Inflammatory macrophage (primary cell): ENCODE results near the gene SPEN.
A peak's percentile ranks its signal among the peaks of the same experiment; 100 is the strongest.
"Not testable (repeated sequence)": the region's sequence is repeated elsewhere in the genome, so short reads cannot be mapped to it uniquely, and the experiment has no call there.

ENCODE experiments used
- DNase-seq, 2 donors: peaks; one replicate each; pipeline ENCODE4 v3.0.0-alpha.2; 2020 to 2022

SPEN gene

DNA sequence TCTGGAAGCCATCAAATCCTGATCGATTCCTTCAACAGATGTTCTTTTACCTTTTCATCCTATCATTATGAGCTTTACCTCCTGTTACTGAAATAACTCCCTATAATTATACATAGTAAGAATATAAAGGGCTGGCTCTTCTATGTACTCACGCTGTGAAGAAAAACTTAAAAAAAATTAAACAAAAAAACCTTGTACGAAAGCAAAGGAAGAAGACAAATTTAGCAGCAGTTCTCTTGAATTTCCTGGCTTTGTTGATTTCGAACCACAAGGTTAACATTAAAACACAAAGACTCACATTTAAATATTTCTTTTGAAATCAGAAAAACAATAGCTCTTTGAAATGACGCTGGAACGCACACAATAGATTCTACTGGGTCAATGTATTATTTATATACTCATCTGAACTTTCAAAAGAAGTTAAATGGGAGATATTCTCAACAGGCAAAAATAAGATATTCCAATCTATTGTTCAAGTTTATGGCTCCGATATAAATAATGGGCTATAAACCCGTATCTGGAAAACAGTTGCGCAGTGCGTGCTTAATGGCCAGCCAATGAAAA, 13.6 kb upstream of the SPEN start:
- DNase-seq: no peak

DNA sequence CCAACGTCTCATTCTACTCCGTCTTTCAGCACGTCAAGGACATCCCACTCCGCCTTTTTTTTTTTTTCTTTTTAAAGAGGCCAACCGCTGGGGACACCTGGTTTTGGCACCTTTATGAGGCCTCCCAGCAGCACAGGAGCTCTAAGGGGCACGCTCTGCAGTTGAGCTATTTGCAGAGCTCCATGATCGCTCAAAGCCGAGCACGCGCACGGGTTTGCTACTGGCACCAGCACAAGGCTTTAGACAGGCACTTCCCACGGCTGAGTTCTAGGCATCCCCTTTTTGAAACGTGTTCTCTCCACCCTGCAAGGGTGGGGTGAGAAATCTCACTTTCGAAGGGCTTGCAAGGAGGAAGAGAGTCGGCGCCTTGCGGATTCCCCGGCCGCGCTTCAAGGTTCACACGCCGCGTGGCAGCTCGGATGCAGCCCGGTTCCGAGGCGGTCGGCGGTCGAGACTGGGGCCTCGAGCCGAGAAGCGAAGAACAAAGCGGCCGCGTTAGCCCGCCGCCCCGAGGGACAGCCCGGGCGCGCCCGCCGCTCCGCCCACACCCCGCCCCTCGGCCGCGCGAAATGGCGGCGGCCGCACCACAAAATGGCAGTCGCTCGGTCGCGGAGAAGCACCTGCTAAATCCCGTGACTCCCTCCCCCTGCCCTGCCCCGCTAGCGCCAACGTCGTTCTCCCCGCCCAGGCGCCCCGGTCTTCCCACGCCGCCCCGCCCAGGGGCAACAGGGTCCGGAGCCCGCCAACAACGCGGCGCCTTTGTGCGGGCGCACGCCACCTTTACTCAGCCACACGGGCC, 12.9 kb upstream of the SPEN start:
- DNase-seq: peak; percentile 87 to 93

DNA sequence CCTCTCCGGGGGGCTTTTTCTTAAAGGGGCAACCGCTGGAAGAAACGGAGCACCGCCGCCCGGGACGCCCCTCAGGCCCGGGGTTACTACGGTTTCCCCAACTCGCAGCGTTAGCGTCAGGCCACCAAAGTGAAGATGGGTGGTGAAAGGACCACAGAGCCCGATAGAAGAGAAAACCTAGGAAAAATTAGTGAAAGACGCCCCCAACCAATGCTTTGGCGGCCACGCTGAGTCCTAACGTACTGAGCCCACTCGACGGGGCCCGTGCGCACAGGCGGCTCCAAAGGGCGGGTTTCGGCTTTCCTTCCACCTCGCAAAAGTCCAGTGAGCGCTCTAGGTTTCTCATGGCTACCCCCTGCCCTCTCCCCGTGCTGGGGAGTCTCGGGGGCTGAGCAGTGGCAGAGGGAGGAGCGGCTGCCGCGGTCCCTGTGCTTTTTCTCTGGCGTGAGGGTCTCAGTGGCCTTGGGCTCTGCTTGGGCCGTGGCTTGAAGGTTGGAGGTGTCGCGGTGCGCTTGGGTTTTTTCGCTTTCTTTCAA, 12.2 kb upstream of the SPEN start:
- peak in 1 of 2 donors; percentile 43 for DNase-seq

DNA sequence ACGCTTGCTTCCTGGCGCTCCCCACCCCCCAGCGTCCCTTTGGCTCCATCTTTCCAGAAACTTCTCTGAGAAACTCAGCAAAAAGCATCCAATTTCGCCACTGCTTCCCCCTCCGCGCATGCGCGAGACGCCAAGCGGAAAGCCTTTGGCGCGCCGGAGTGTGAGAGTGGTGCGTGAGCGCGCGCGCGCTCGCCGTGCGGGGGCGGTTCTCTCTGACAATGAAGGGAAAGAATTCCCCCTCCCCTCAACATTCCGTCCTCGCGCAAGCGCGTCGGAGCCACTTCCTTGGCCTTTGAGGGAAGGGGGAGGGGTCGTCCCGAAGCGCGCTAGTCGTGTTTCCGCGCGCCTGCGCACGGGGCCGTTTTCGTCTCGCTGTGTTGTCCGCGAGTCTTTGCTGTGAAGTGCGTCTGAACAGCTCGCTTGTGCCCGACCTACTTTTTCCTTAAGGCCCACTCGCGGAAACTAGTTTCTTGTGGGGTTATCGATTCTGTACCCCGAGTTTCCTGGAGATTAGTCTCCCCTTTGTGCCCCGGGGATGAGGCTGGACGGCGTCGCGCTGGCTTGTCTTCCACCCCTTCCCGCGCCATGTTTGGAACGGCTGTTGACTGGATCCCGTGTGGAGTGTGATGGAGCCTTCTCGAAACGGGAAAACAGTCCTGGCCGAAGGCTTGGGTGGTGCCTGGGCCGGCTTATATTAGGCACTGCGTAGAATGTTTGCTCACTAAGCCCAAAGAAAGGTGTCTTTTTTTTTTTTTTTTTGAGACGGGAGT, 11.6 kb upstream of the SPEN start:
- peak; percentile 100 for DNase-seq

DNA sequence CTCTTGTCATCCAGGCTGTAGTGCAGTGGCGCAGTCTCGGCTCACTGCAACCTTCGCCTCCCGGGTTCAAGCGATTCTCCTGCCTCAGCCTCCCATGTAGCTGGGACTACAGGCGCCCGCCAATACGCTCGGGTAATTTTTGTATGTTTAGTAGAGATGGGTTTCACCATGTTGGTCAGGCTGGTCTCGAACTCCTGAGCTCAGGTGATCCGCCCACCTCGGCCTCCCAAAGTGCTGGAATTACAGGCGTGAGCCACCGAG, 11.1 kb upstream of the SPEN start:
- not testable (repeated sequence) for DNase-seq

DNA sequence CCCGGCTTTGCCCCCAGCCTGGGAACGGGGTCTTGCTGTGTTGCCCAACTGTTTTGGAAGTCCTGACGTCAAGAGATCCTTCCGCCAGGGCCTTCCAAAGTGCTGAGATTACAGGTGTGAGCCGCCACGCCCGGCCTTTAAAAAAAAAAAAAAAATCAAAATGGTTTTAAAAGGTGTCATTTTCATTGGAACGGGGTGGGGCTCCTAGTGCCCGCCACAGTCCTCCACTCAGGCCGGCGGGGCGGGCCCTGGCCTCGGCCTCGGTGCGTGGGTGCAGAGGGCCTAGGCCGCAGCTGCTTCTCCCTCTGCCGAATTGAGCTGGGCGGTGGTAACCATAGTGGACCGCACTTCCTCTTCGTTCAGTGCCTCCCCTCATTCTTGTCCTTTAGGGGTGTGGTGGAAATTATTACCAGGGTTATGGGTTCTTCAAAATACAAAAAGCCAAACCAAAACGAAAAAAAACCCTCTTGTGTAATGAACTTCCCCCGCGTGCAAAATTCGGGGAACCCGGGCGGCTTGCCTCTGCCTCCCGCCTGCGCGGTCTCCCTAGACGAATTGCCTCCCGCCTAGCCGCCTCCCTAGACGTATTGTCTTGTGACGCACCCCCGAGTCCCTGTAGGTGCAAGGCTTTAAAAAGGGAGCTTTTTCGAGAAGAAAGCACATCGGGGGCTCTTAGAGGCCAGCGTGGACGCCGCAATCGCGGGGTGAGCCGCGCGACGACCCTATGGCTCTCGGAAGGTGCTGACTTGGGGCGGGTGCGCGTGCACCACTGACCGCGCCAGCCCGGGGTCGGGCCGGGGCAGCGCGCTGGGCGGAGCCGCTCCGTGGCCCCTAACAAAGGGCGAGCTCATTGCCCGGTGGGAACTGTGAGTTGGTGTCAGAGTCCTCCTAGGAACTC, 10.5 kb upstream of the SPEN start:
- DNase-seq: peak; percentile 97 to 99

DNA sequence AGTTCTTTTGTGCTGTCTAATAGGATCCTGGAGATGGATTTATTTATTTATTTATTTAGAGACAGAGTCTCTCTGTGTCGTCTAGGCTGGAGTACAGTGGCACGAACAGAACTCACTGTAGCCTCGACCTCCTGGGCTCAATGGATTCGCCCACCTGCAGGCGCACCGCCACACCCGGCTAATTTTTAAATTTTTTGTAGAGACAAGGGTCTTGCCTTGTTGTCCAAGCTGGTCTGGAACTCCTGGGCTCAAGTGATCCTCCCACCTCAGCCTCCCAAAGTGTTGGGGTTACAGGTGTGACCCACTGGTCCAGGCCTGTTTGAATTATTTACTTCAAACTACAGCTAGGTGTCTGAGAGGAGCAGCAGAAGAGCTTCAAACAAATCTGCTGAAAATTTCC, 9.6 kb upstream of the SPEN start:
- DNase-seq: no peak

DNA sequence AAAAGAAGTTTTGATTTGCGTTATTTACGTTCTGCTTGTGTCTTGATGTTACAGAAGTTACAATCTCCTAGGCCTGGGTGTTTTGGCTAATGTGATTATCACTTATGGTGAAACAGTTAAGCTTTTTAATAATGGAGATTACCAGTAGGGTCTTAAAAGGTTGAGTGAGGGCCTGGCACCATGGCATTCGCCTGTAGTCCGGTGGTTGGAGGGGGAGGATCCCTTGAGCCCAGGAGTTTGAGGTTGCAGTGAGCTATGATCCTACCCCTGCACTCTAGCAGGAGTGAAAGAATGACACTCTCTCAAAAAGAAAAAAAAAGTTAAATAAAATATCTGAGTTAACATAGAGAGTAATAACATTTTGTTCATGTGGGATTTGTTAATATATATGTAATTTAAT, 8.8 kb upstream of the SPEN start:
- DNase-seq: no peak

DNA sequence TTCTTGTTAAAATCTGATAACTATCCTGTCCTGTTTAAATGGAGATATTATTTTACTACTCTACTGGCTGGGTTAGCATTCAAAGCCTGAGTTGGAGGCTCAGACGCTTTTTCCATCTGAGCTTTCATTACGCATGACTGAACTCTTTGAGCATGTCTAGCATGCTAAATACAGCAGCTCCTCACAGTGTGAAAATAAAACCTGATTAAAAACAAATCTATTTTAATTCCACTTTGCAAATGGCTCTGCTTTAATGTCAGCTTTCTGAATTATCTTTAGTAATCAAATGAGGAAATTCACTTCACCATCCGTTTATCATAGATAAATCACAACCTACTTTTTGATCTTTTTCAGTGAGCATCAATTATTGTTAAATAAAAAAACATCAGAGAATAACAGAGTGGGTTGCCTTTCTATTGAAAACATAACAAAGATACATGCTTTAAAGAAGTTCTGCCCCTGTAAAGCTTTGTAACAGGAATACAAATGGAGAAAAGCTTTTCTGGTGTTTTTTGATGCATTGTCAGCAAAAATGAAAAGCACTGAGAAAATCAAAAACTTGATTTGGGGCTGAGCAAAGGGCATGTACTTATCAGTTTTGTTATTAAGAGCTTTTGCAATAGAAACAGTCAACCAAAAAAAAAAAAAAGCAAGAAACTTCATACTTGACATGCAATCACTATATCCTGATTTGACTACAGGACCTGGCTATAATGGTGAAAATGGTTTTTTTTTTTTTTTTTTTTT, 3.5 kb upstream of the SPEN start:
- DNase-seq: no peak

DNA sequence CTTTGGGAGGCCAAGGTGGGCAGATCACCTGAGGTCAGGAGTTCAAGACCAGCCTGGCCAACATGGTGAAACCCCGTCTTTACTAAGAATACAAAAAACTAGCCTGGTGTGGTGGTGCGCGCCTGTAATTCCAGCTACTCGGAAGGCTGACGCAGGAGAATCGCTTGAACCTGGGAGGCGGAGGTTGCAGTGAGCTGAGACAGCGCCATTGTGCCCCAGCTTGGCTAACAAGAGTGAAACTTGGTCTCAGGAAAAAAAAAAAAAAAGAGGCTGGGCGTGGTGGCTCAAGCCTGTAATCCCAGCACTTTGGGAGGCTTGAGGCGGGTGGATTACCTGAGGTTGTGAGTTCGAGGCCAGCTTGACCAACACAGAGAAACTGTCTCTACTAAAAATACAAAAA, 1.5 kb upstream of the SPEN start:
- DNase-seq: not testable (repeated sequence)

DNA sequence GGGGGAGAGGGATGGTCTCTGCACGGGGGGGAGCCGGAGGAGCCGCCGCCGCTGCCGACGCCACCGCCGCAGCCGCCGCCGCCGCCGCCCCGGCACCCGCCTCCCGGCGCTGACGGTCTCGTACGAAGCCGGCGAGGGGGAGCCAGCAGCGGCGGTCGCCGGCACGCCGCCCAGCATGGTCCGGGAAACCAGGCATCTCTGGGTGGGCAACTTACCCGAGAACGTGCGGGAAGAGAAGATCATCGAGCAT, 311 bp downstream of the SPEN start:
- no peak for DNase-seq

DNA sequence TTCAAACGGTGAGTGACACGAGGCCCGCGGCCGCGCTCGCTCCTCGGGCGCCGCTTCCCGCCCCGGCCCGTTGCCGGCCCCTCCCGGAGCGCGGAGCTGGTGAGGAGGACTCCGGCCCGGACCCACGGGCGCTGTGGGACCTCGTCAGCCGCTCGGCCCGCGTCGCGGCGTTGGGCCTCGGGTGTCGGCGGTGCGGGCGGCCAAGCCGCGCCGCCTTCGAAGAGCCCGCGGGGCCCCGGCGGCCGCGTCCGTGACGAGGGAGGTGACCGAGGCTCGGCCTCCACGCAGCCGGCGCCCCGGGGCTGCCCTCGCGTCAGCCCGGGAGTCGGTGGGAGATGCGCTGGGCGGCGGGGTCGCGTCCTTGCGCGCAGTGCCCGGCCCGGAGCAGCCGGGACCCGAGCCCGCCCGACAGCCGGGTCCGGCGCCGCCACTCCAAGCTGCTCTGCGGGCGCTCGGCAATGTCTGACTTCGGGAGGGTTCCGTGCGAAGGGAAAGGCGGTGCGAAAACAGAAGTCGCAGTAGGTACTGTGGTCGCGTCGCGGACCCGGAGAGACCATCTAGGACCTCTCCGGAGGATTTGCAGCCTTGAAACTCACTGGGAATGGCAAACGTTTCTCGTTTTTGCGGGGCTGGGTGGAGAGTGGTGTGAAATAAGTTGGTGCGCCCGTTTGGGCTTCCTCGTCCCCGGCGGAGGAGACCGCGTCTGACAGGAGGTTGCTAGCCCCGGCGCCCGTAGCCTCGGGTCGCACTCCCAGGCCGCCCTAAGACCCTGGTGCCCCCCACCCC, 829 bp downstream of the SPEN start:
- DNase-seq: peak; percentile 41 to 62

DNA sequence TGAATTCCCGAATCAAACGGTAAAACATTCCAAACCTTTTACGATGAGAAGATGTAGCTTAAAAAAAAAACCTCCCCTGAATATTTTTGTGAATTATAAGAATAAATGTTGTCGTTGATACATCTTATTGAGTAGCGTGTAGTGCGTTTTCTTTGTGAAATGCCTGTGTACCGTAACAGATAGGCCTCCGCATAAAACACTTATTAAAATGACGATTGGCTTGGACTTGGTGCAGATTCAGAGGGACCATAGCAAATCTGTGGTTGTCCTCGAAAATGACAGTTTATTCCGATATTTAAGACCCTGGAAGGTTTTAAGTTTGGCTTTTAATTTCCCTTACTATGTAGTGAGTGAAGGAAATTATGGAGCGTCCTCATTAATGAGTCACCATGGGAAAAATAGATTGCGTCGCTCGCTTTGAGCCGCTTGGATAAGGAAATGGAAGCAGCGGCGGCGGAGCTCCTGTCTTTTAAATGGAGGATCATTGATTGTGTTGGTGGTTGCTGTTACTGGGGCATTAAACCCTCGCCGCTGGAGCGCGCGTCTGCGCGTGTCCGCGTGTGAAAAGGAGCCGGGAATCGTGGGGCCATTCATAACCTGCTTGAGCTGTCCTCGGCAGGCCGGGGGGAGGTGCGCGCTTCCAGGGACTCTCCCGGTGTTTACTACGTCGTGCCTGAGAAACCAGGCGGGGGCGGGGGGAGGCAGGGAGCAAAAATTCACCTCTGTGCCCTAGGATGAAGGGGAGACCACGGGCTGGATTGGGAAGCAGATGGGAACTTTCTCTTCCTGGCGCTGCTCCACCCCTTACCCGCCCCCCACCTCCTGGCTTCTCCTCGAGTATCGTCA, 1.6 kb downstream of the SPEN start:
- peak; percentile 71 to 80 for DNase-seq

DNA sequence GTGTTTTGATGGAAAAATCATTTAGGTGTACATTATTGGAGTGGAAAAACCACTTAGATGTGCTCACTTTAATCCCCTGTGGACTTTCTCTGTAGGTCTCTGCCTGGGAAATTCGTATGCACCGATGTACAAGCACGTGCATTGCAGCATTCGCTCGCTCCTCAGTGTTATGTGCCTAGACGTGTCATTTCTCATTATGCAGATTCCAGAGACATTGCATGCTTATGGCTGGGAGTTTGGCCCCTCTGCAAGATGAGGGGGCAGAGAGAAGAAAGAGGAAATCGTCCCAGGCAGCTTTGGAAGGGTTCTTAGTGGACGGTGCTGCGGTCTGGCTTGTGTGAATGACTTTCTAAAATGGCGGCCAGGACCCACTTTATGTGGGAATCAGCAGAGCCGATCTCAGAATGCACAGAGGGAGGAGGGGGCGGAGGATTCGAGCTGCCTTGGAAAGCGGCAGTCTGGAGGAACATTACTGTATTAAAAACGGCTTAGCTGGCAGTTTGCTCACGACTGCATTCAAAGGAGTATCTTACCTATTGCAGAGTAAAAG, 2.3 kb downstream of the SPEN start:
- peak; percentile 80 to 83 for DNase-seq

DNA sequence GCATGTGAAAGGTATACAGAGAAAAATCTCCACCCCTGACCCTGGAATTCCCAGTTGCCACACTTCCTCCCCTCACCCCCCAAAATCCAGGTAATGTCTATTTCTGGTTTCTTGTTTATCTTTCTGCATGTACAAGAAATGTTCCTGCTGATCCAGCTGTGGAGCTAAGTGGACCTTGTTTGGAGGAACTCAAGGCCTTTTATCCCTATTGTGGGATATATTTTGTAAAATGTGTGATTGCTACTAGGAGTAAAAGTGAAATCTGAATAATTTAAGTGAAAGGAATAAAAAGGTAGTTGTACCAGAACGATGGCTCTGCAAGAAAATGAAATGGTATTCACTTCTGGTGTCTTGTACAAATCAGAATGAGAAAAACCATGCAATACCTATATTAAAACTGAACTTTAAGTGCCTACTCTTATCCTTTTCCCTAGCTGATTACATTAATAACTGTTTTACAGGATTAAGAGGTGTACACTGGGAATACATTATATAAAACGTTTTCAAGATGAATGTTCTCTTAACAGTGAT, 3.0 kb downstream of the SPEN start:
- DNase-seq: no peak

DNA sequence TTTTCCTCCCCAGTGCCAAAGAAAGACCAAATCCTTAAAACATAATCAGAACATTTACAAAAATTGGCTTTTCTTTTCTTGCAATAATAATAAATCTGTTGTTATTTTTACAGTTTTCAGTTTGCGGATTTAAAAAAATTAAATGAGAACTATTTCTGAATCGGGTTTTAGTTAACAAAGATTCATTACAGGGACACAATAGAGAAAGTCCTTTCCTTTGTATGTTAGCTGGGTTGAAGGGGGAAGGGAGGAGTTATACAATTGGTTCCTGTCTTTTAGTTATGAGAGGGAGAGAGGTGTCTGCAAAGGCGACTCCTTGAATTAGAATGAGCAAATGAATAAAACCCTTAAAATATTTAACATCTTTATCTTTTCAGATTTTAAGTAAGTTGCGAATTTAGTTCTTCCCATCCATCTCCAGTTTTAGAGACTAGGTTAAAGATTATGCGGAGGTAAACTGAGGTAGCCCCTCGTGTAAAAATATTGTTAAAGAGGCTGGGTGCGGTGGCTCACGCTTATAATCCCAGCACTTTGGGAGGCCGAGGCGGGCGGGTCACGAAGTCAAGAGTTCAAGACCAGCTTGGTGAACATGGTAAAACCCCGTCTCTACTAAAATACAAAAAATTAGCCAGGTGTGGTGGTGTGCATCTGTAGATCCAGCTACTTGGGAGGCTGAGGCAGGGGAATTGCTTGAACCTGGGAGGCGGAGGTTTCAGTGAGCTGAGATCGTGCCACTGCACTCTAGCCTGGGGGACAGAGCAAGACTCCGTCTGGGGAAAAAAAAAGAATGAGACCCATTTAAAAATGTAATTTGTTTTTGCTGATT, 3.9 kb downstream of the SPEN start:
- DNase-seq: no peak

DNA sequence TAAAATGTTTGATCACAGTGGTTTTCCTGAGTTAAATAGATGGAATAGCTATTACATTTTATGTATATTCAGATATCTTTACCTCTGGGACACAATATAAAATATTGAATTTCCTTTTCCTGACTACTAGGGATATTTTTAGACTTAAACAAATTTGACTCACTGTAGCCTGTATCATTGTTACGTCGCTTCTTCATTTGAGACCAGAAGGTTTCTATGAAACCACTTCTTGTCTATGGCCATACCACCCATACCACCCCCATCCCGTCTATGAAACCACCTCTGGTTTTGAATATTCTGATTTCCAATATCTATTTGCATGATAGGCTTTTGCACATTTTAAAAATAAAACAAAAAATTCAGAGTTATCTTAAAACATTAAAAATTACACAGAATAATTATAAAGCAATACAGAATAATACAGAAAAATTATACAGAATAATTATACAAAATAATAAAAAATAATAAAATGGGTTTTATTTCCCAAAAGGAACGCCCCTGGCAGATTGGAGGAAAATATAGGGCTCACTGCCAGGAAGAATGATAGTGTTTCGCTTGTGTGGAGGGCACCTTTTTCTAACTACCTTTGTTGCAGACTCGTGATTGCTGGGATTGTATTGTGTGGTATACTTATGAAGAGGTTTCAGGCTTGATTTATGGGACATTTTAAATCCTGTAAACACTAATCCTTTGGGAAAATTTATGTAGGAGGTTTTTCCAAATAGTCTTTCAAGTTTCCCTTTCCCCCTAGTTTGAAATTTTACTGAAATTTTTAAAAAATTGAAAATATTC, 4.7 kb downstream of the SPEN start:
- DNase-seq: peak; percentile 14 to 24

DNA sequence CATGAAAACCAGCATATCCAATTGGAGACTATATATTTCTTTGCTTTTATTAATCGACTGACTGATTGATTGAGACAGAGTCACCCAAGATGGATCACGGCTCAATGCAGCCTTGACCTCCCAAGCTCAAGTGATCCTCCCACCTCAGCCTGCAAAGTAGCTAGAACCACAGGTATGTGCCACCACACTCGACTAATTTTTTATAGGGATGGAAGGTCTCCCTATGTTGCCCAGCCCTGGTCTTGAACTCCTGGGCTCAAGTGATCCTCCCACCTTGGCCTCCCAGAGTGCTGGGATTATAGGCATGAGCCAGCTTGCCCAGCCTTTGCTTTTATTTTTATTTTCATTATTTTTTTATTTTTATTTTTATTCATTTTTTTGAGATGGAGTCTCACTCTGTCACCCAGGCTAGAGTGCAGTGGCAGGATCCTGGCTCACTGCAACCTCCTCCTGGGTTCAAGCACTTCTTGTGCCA, 5.4 kb downstream of the SPEN start:
- DNase-seq: no peak
